SK-N-SH treated with all-trans-retinoic acid at 6 μM for 48 hours (cell line): Measurements from ENCODE around the gene FBXO3.
"Not testable (repeated sequence)": the region's sequence is repeated elsewhere in the genome, so short reads cannot be mapped to it uniquely, and the experiment has no call there.

Source experiments
- BACH2 ChIP-seq: fragments of 250-450 bp; sonication (Bioruptor Pico); IDR thresholded peaks from 2 replicates; pipeline ENCODE4 v1.9.0; 2021; ENCODE audit warnings: mild to moderate bottlenecking, borderline replicate concordance
- ESRRG ChIP-seq: fragments of 250-450 bp; sonication (Bioruptor Pico); IDR thresholded peaks from 2 replicates; pipeline ENCODE4 v1.6.1; 2021; ENCODE audit warnings: mild to moderate bottlenecking
- OSR1 ChIP-seq: fragments of 250-450 bp; sonication (Bioruptor Pico); IDR thresholded peaks from 2 replicates; pipeline ENCODE4 v1.8.0; 2022; ENCODE audit warnings: moderate library complexity, mild to moderate bottlenecking, inconsistent platforms
- SNAI2 ChIP-seq: fragments of 250-450 bp; sonication (Bioruptor Pico); IDR thresholded peaks from 2 replicates; pipeline ENCODE4 v1.5.0; 2020; ENCODE audit warnings: mild to moderate bottlenecking, moderate library complexity
- ZFP3 ChIP-seq: fragments of 250-450 bp; sonication (Bioruptor Pico); IDR thresholded peaks from 2 replicates; pipeline ENCODE4 v1.5.0; 2020; ENCODE audit warnings: mild to moderate bottlenecking, moderate library complexity

DNA sequence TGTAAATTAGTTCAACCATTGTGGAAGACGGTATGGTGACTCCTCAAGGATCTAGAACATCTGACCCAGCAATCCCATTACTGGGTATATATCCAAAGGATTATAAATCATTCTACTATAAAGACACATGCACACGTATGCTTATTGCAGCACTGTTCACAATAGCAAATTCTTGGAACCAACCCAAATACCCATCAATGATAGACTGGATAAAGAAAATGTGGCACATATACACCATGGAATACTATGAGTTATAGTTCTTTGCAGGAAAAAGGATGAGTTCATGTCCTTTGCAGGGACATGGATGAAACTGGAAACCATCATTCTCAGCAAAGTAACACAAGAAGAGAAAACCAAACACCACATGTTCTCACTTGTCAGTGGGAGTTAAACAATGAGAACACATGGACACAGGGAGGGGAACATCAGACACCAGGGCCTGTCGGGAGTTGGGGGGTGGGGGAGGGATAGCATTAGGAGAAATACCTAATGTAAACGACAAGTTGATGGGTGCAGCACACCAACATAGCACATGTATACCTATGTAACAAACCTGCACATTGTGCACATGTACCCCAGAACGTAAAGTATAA, 45.2 kb downstream of the FBXO3 start:
- TF ChIP-seq ESRRG; OSR1 (CRISPR knock-in tag); BACH2 (CRISPR knock-in tag); ZFP3; SNAI2 (CRISPR knock-in tag): not testable (repeated sequence)
